CD4-positive, alpha-beta T cell treated with Interleukin-17A for 4 hours (primary cell): Measurements from ENCODE around the gene RNF215.
"Not testable (repeated sequence)": the region's sequence is repeated elsewhere in the genome, so short reads cannot be mapped to it uniquely, and the experiment has no call there.

ENCODE experiments used
- DNase-seq: peaks from one replicate; pipeline ENCODE4 v3.0.0-alpha.2; 2020; ENCODE audit warnings: mixed read lengths

RNF215 gene

DNA sequence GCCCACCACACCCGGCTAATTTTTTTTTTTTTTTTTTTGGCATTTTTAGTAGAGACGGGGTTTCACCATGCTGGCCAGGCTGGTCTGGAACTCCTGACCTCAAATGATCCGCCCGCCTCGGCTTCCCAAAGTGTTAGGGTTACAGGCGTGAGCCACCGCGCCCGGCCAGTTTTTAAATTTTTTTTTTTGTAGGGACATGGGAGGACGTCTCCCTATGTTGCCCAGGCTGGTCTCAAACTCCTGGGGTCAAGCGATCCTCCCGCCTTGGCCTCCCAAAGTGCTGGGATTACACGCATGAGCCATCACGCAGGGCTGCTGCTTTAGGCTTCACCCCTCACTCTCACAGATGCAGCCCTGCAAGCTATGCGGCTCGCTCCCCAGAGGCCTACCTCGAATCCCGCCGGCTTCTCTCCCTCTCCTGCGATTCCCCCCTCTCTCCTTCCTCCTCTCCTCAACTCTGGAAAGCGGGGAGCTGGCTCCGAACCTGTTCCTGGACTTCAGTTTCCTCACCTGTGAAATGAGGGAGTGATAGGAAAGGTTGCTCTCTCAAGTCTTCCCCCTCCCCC, 29.5 kb downstream of the RNF215 start:
- DNase-seq, result no peak

DNA sequence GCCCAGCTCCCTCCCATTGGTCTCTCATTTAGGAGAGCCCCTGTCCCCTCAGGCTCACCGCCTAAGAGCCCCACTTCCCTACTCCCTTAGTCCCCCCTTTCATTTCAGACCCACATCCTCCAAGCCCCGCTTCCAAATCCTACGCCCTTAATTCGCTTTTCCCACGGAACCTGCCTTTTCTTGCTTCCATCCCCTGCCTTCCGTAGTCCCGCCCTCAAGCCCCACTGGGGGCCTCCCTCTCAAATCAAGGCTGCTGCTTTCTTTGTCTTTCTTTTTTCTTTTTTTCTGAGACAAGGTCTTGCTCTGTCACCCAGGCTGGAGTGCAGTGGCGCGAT, 30.0 kb downstream of the RNF215 start:
- no peak for DNase-seq

DNA sequence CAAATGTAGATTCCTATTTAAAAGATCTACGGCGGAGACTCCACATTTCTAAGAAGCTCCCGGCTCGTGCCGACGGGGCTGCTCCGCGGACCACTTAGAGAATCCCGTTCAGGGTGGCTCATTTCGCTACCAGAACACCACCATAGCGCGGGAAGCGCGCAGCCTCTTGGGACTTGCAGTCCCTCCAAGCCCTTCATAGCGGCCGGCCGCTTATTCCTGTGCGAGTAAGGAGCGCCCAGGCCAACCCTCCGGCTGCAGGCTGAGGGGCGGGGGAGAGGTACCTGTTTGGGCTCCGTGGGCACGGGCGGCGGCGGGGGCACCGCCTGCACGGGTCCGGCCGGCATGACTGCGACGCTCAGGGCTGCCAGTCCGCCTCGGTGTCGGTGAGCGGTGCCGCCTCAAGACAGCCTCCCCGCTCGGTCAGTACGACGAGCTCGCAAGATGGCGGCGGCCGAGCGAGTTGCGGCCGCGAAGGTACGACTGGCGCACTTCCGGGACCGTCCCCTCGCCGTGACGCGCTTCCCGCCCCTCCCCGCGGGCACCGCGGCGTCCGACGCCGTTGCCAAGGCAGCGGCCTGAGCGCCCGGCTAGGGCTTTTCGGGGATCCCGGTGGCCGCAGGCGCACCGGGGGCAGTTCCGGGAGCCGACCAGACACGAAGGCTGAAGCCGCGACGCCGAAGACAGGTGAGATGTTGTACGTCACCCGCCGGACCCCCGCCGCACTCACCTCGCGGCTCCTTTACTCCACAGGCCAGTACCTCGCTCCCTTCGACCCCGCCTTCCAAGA, 30.6 kb downstream of the RNF215 start, which contains the start of the genes CCDC157 and SF3A1:
CCDC157 (plus strand) TSS at position 559 of the 787 bp plus-strand sequence. CDS start 8,994 bp downstream, outside the sequence.
SF3A1 (minus strand) TSS at position 446 of the 787 bp plus-strand sequence; CDS start at position 344, 102 bp downstream.
- peak; percentile 89 for DNase-seq

DNA sequence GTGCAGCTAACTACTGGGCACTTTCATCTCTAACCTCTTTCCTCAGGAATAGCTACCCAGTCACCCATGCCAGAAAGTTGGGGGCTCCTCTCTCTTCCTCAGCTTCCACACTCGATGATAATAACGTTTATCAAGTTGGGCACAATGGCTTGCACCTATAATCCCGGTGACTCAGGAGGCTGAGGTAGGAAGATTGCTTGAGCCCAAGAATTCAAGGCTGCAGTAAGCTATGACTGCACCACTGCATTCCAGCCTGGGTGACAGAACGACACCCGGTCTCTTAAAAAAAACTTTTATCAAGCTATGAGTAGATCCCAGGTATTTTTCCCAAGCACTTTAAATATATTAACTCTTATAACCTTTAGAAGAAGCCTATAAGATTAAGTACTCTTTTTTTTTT, 32.6 kb downstream of the RNF215 start:
- no peak for DNase-seq

GRCh38 chr22:30351226-30351625, 36.0 kb downstream of the RNF215 start:
- DNase-seq, result no peak

DNA sequence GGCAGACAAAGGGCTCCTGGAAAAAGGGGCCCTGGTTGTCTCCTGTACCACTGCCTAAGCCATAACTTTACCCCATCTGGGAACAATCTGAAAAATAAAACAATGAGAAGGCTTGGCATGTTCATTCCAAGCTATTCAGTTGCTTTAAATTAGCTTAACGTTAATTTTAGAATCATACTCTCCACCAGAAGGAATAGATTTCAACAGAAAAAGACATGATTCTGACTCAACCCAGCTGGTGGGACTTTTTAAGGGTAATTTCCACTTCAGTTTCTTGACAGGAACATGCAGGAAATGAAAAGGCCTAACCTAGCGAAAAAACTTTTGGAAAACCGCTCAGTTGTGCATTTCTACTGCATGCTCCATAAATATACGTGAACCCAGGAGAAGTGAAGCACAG, 38.4 kb downstream of the RNF215 start:
- no peak for DNase-seq

DNA sequence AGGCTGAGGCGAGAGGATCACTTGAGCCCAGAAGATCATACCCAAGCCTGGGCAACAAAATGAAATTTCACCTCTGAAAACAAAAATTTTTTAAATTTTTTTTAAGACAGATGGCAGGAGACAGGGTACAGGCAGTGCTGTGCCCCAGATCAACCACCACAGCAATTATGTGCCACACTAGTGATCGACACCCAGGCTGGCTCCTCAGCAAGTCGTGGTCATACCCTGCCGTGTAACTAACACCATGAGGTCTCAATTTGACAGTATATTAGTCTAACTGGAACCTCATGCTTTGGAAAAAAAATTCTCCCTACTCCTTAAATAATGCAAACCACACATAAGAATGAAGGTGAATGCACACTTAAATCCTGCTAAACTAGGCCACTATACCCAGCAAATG, 38.8 kb downstream of the RNF215 start:
- DNase-seq, result no peak

- no peak for DNase-seq
These were observed 39.8 kb downstream of the RNF215 start for GRCh38 chr22:30347255-30347892.

GRCh38 chr22:30344447-30345200, 42.6 kb downstream of the RNF215 start:
- no peak for DNase-seq

- no peak for DNase-seq
These were observed 46.1 kb downstream of the RNF215 start for GRCh38 chr22:30340911-30341685.

DNA sequence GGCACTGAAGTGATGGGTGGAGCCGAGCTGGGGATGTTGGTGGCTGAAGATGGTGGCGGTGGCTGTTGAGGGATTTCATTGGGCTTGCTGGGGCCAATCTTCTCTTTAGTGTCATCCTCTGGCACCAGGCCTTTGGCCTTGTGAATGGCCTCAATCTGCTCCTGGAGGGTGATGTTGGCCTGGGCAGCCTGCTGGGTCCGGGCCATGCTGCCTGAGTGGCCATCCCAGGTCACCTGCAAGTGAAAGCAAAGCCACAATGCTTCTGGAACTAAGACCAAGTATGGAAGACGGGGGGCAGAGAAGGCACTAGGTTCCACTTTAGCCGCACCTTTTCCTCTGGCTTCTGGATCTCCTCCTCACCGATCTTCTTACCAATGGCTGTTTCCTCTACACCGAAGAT, 48.4 kb downstream of the RNF215 start:
- no peak for DNase-seq

- DNase-seq, result not testable (repeated sequence)
These were observed 48.9 kb downstream of the RNF215 start for GRCh38 chr22:30338341-30338740.

- no peak for DNase-seq
These were observed 49.8 kb downstream of the RNF215 start for GRCh38 chr22:30337461-30337778.

DNA sequence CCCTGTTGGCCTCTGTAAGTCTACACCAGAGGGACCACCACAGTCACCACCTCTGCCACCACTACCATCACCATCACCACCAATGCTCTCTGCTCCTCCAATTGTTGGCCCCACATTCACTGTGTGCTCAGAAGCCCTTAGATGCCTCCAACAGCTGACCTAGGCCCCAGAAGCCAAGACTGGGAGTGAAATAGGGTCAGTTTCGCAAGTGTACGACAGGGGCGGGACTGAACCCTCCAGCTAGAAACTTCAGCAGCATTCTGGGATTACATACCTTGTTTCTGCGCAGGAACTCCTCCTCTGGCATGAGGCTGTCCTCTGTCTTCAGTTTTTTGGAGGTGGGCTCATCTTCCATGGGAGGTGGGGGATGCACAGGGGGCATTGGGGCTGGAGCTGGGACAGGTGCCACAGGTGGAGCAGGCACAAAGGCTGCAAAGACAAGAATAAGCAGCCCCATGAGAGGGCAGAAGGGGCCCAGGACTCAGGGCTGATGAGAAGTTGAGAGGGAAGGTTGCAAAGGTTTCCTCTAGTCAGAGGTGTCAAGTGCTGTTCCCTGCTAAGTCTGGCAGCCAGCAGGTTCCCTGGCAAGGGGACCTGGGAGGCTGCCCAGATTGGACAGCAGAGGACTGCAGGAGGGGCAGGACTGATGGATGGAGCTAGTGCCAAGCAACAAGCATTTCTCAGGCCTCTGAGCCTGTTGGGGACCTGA, 50.3 kb downstream of the RNF215 start:
- DNase-seq, result no peak

GRCh38 chr22:30335236-30335635, 52.0 kb downstream of the RNF215 start:
- no peak for DNase-seq

DNA sequence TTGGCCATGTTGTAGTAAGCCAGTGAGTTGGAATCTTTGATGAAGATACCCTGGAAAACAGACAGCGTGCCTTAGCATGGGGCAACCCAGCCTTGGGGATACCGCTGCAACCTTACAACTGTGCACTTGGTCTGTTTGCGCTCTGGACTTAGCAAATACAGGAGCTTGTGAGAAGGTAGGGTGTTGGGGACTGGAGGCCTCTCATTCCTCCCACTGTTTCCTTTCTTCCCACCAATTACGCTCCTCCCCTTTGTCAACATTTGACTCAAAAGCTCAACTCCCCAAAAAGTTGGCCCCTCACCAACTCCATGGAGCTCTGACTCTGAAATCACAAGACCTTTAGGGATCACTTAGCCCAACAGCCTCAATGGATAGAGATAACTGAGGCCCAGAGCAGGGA, 52.6 kb downstream of the RNF215 start:
- DNase-seq, result no peak

GRCh38 chr22:30333707-30334087, 53.5 kb downstream of the RNF215 start:
- DNase-seq, result no peak

DNA sequence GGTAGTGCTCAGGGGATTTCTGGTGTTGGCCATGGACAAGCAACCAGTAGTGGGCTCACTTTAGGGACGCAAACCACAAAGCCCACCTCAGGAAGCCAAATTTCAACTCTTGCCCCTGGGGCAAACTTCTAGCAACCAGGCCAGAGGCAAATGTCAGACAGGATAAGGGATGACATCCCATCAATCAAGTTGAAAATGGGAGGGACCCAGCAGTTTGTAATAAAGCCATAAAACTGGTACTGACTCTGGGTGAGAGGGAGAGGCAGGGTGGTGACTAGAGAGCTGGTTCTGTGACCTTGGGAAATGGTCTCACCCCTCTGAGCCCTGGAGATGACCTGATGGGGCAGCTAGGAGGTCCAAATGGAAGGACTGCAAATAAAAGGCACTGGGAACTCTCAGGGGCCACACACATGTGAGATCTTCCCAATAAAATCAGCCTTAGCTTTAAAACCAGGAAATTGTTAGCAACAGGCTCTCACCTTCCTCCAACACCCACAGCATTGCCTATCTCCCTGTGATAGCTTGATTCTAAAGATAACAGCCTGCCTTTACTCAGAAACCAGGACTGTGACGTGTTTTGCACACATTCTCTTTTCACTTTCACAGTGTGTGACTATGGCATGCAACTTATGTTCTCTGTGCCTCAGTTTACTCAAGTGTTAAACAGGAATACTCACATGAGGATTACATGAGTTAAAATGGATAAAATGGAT, 54.1 kb downstream of the RNF215 start:
- no peak for DNase-seq

- no peak for DNase-seq
These were observed 54.7 kb downstream of the RNF215 start for GRCh38 chr22:30332551-30332950.
